Mononuclear cell (primary cell): Measurements from ENCODE around the gene RNF144B. TPM values are rescaled to one million over a fixed set of nuclear protein-coding genes. Genes with fewer than 3 reads are reported as not detected.

Experiments
- H3K27me3 ChIP-seq: 2 replicates; pipeline ENCODE4 v1.6.0; 2011; ENCODE audit warnings: low read length, control low read depth; ENCODE audit not compliant: insufficient read depth
- H3K4me1 ChIP-seq: 2 replicates; pipeline ENCODE4 v1.5.1; 2011; ENCODE audit warnings: mild to moderate bottlenecking, low read length, control low read depth; ENCODE audit not compliant: insufficient read depth
- H3K4me3 ChIP-seq: 2 replicates; pipeline ENCODE4 v1.5.1; 2011; ENCODE audit warnings: mild to moderate bottlenecking, low read length, moderate library complexity
- H3K9me3 ChIP-seq: 2 replicates; pipeline ENCODE4 v1.5.1; 2011; ENCODE audit warnings: low read depth, mild to moderate bottlenecking, control low read depth, low read length
- total RNA-seq: library from RNA; depleted of rRNA; stranded (reverse); fragments of >200 nt; gene quantifications from one replicate; pipeline ENCODE4 v1.2.3, GENCODE V29; 2012

RNF144B gene
- total RNA-seq, 1 donor: 26.1 TPM

DNA sequence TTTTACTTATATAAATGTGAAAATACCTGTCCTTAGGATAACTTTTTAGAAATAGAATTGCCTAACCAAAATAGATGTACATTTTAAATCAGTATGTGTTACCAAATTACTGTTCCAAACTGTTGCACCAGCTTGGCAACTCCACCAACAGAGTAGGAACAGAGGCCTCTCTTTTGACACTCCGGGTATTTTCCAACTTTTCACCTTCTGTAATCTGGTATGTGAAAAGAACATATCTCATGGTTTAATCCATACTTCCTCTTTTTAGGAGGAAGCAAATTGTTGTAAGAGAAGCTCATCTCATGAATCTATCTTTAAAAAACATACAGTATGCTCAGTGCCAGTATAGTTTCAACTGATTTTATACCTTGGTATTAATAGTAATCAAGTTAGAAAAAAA lies 24.9 kb downstream of the RNF144B start:
- Histone ChIP-seq H3K4me3 (no peak overlapping the region), H3K9me3 (no peaks in the 10 kb centered on the region), H3K4me1 (peaks cover 20% of the 10 kb centered on the region), H3K27me3 (no peaks in the 10 kb centered on the region)

DNA sequence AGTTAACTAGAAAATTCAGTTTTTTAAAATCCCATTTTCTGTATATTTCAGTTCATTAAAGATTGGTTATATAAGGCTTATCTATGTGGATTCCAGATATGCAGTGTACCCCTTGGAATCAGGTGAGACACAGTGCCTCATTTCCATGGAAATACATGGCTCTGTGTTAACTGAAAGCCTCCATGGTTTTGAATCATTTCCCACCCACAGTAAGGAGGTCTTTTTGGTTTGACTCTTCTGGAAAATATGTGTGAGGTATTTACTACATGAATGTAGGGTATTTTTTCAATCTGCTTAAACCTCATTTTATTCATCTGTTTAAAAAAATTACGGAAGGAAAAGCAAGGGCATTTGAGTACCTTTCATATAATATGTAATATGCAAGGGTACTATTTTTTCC lies 25.5 kb downstream of the RNF144B start:
- Histone ChIP-seq H3K4me3 (no peak overlapping the region), H3K27me3 (no peaks in the 10 kb centered on the region), H3K9me3 (no peaks in the 10 kb centered on the region), H3K4me1 (peaks cover 20% of the 10 kb centered on the region)

DNA sequence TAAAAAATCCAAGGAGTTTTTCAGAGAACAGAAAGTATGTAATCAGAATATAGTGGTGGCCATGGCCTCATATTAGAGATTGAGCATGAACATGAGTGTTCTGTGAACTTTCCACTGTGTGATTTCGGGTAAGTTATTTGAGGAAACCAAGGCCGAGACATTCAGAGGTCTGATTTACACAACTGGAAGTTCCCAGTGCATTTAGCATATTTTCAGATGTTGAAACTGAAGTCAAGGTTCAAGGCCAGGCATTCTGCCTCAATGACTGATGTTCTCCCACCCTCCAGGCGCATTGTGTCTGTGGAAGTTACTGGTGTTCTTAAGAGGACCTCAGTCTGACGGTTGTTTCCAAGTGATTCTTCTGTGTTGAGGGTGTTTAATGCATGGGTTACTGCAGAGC lies 26.2 kb downstream of the RNF144B start:
- Histone ChIP-seq H3K27me3 (no peaks in the 10 kb centered on the region), H3K4me1 (peaks cover 20% of the 10 kb centered on the region), H3K9me3 (no peaks in the 10 kb centered on the region), H3K4me3 (no peak overlapping the region)

DNA sequence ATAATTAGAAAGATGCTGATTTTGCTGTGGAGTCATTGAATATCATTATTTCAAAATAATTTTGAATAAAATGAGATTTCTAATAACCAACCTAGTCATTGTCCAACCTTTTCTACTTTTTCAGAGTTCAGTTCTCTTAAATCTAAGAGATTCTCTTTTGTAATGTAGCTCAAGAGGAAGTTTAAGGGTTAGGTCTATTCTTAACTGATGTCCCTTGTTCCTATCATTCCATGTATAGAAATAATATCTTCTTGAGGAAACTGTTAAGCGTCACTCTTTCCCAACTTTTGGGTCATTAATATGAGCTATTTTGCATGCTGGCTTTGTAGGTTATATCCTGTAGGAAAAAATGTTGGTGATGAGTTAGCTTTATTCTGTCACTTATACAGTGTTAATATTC lies 27.0 kb downstream of the RNF144B start:
- no peaks in the 10 kb centered on the region for H3K27me3 ChIP-seq
- no peak overlapping the region for H3K4me3 ChIP-seq
- H3K4me1 ChIP-seq: peaks cover 22% of the 10 kb centered on the region
- no peaks in the 10 kb centered on the region for H3K9me3 ChIP-seq

DNA sequence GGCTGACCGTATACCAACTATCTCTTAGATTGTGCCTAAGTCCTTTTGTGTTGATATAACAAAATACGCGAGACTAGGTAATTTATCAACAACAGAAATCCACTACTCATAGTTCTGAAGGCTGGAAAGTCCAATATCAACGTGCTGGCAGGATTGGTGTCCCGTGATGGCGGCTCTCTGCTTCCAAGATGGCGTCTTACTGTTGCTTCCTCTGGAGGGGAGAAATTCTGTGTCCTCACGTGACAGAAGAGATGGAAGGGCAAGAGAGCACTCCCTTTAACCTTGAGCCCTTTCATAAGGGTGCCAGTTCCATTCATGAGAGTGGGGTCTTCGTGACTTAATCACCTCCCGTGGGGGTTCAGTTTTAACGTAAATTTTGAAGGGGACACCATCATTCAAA lies 28.1 kb downstream of the RNF144B start:
- no peak overlapping the region for H3K4me3 ChIP-seq
- no peaks in the 10 kb centered on the region for H3K9me3 ChIP-seq
- H3K27me3 ChIP-seq: no peaks in the 10 kb centered on the region
- peaks cover 25% of the 10 kb centered on the region for H3K4me1 ChIP-seq

DNA sequence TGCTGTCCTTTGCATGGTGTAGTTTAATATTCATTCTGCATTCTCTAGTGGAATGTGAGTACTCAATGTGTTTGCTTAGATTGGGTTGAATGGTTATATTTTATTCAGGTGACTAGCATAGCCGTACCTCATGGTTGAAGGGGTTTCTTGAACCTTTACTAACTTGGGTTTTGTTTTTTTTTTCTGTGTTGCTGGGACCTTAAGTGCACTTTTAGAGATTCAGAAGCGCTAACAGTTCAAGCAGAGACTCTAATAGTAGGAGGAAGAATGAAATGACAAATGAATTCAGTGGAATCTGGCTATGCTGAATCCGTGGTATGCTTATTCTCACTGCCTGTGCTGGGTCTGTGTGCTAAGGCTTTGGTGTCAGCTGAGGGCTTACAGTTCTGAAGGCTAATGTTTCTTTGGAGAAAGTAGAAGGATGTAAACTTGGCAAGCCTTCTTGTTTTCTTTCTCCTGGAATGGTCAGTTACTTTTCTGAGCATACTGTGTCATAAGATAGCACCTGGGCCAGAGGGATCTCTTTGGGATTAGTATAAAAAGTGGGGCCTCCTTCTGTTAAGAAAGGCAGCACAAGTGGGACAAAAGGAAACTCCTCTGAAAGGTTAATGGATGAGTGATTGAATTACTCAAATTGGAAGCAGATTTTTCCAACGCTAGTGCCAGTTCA lies 28.7 kb downstream of the RNF144B start:
- Histone ChIP-seq H3K27me3 (no peaks in the 10 kb centered on the region), H3K9me3 (no peaks in the 10 kb centered on the region), H3K4me3 (no peak overlapping the region), H3K4me1 (peaks cover 23% of the 10 kb centered on the region)

DNA sequence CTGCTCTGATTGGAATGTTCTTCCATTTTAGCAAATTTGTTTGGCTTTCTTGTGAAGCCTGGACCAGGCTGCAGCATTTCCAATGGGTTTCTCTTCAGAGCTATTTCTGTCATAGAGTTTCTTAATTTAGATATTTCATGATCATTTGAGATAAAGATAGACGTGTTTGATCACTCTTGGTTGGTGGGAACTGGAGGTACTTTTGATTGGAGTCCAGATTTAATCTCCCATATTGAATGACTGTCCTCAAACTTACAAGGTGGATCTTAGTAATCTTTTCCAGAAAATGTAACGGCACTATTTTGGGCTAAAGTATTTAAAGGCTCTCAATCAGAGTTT lies 29.2 kb downstream of the RNF144B start:
- no peaks in the 10 kb centered on the region for H3K27me3 ChIP-seq
- H3K4me3 ChIP-seq: no peak overlapping the region
- H3K4me1 ChIP-seq: peaks cover 20% of the 10 kb centered on the region
- H3K9me3 ChIP-seq: no peaks in the 10 kb centered on the region

DNA sequence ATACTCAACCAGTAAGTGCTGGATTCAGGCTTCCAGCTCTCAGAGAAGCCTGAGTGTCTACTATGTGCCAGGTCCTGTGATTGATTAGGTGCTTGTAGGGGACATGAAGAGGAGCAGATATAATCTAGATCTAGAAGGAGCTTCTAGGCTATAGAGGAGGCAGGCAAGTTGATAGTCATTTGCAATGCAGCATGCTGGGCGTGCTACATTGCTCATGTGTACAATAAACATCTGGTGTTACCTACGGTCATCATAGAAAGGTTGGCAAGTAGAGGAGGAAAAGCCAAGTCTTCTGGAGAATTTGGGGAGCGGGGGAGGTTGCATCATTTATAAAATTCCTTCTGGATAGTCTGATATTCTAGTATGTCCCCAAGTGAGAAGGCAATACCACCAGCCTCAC lies 33.2 kb downstream of the RNF144B start:
- Histone ChIP-seq H3K4me1 (peaks cover 4% of the 10 kb centered on the region), H3K9me3 (no peaks in the 10 kb centered on the region)

DNA sequence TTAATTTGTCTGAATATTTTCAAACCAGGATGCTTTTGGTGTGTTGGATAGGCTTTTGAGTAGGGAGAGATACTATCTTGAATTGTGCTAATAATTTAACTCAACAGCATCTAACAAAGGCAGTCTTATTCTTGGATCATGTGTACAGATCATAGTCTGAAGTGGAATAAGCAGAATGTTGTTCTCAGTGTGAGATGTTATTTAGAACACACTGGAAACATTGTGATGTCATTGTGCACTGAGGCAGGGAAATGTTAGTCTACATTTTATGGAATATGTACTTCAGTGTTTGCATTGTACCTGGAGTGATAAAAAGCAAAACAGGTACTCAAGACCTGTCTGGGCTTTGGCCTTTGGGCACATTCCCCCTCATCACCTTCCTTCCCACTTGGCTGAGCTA lies 35.0 kb downstream of the RNF144B start:
- peaks cover 9% of the 10 kb centered on the region for H3K4me1 ChIP-seq
- no peak overlapping the region for H3K4me3 ChIP-seq
- H3K27me3 ChIP-seq: no peaks in the 10 kb centered on the region
- H3K9me3 ChIP-seq: no peaks in the 10 kb centered on the region

More for the DNA sequence above, 33.2 kb downstream of the RNF144B start:
- H3K4me3 ChIP-seq: no peak overlapping the region
- no peaks in the 10 kb centered on the region for H3K27me3 ChIP-seq

DNA sequence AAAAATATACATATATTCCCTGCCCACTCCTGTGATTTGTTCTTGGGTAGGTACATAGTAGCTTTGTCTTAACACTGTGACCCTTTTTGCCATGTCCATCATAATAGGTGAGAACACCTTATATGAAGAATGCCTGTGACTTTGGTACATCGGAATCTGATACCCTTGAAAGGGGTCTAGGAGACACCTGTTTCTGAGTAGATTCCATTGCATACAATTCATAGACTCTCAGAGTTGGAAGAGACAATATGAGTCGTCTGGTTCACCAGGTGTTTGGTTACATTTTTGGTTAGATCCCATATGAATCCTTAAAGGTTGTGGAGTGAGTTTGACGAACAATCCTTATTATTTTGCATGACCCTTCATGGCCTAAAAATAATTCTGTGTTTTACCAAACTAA lies 36.3 kb downstream of the RNF144B start:
- H3K27me3 ChIP-seq: no peaks in the 10 kb centered on the region
- peaks cover 13% of the 10 kb centered on the region for H3K4me1 ChIP-seq
- H3K4me3 ChIP-seq: no peak overlapping the region
- no peaks in the 10 kb centered on the region for H3K9me3 ChIP-seq

DNA sequence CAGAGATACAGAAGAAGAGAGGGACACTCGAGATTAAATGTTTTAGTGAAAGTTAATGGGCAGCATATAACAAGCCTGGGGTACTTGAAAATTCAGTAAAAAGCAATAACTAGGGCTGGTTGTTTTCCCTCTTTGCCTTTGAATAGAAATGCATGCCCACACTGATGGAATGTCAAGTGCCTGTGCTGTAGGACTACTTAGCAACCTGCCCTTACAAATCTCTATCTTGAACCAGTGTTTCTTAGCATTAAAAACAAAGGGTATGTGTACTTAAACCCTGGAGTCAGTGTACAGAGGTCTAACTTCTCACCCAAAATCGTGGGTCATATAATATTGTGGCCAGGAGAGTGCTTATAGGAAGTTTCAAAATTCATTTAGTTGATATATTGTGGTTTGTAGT lies 37.1 kb downstream of the RNF144B start:
- H3K27me3 ChIP-seq: no peaks in the 10 kb centered on the region
- H3K4me3 ChIP-seq: no peak overlapping the region
- H3K4me1 ChIP-seq: peaks cover 10% of the 10 kb centered on the region
- H3K9me3 ChIP-seq: no peaks in the 10 kb centered on the region

DNA sequence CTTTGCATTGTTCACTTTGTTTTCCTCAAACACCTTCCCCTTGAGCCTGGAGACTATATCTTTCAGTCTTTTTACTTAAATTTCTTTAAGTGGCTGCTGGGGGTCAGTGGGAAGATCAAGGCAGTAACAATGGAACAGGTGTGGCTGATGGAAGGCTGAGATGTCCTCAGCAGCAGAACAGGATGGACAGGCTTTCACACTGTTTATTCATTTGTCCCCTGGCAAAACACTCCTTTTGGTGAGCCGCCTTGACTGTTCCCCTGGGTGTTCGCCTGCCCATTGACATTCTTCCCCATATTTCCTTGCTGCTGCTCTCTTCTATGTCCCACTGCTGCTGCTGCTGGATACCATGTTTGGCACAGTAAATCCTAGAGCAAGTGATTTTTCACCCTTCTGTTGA lies 38.1 kb downstream of the RNF144B start:
- Histone ChIP-seq H3K4me1 (peaks cover 8% of the 10 kb centered on the region), H3K9me3 (no peaks in the 10 kb centered on the region), H3K27me3 (no peaks in the 10 kb centered on the region), H3K4me3 (no peak overlapping the region)

DNA sequence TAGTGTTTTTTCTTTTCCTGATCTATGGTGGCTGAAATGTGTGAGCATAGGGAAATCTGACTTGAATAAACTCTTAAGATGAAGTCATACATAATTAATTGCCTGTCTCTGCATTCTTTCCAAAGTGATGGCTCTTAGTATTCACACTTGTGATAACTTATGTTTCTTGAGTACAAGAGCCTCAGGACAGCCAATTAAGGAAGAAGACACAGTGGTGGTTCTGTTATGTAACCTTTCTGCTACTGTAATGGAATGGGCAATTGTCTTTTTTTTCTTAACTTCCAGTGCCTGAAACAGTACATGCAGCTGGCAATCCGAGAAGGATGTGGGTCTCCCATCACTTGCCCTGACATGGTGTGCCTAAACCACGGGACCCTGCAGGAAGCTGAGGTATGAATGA lies 40.1 kb downstream of the RNF144B start:
- H3K4me1 ChIP-seq: peaks cover 16% of the 10 kb centered on the region
- no peaks in the 10 kb centered on the region for H3K27me3 ChIP-seq
- no peak overlapping the region for H3K4me3 ChIP-seq
- H3K9me3 ChIP-seq: no peaks in the 10 kb centered on the region

DNA sequence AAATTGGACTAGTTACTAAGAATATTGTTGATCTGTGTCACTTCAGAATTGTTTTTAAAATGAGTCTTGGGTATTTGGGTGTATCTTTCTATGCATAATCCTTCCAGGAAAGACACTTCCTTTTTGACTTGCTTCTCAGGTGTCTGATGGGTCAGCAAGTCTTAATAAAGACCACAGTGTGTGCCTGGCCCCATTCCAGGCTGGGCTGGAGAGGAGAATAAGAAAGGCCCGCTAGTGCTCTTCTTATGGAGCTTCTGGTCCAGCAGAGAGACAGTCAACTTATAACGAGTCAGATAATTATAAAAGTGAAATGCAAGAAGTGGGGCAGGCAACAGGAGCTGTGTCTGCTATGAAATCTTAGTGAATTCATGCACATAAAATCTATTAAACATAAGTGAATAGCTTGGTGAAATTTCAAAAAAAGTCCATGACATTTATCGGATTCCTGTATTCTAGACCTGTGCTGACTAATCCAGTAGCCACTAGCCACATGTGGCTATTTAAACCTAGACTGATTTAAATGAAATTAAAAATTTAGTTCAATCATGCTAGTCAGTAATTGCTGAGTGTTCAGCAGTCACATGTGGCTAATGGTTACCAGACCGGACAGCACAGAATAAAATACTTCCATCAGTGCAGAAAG lies 42.6 kb downstream of the RNF144B start:
- Histone ChIP-seq H3K9me3 (no peaks in the 10 kb centered on the region), H3K4me3 (no peak overlapping the region), H3K4me1 (peaks cover 16% of the 10 kb centered on the region), H3K27me3 (no peaks in the 10 kb centered on the region)

DNA sequence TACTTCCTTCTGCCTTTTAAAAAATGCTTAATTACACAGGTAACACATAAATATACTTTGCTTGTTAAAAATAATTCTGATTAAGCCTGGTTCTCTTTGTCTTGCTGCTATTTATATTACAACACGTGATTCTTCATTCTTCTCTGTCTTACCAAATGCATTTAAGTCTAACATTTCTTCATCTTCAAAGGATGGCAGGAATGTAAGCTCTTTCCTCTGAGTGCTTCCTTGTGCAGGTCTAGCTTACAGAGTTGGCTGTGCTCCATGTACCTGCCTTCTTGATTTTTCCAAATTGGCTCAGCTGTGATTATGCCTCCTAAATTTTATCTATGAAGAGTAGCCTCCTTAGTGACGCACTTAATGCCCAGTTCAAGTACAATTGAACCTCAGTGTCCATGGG lies 44.4 kb downstream of the RNF144B start:
- Histone ChIP-seq H3K9me3 (no peaks in the 10 kb centered on the region), H3K4me3 (no peak overlapping the region), H3K4me1 (peaks cover 22% of the 10 kb centered on the region), H3K27me3 (no peaks in the 10 kb centered on the region)

DNA sequence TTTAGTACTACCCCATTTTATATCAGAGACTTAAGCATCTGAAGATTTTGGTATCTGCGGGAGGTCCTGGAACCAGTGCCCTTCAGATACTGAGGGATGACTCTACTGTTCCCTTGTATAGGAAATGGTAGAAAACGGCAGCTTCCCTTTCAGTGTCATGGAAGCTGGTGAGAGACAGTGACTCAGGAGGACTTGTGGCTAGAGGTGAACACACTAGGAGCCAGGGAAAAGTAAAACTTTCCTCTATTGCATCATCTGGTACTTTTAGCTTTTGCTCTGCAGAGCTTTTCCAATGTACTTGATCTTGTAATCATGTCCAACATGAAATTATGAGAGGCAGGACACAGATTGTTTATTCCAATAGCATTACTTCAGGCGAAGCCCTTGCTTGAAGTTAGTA lies 45.0 kb downstream of the RNF144B start:
- H3K9me3 ChIP-seq: no peaks in the 10 kb centered on the region
- no peak overlapping the region for H3K4me3 ChIP-seq

More for the DNA sequence above, 45.0 kb downstream of the RNF144B start:
- Histone ChIP-seq H3K27me3 (no peaks in the 10 kb centered on the region), H3K4me1 (peaks cover 23% of the 10 kb centered on the region)
